ENCODE data around the gene SLX9.

Gene SLX9

GRCh38 chr21:44987886-44988606 lies 48.2 kb downstream of the SLX9 start:
- no peak for TF ChIP-seq POLR2A (IDR thresholded peaks at IDR 0.05; ENCODE audit: low read length)
- TF ChIP-seq GATA1 (IDR thresholded peaks at IDR 0.05; ENCODE audit: low read depth, low read length): no peak
- no peak for DNase-seq

GRCh38 chr21:44988607-44989536 lies 49.0 kb downstream of the SLX9 start:
- no peak for DNase-seq
- TF ChIP-seq POLR2A (IDR thresholded peaks at IDR 0.05; ENCODE audit: low read length) (no peak), GATA1 (IDR thresholded peaks at IDR 0.05; ENCODE audit: low read depth, low read length) (no peak)

GRCh38 chr21:44989537-44989886 lies 49.7 kb downstream of the SLX9 start:
- TF ChIP-seq POLR2A (IDR thresholded peaks at IDR 0.05; ENCODE audit: low read length): no peak
- TF ChIP-seq GATA1 (IDR thresholded peaks at IDR 0.05; ENCODE audit: low read depth, low read length): no peak

GRCh38 chr21:44989943-44990780 lies 50.3 kb downstream of the SLX9 start:
- TF ChIP-seq POLR2A (IDR thresholded peaks at IDR 0.05; ENCODE audit: low read length): no peak
- no peak for DNase-seq

More at GRCh38 chr21:44989537-44989886, 49.7 kb downstream of the SLX9 start:
- DNase-seq: no peak

- TF ChIP-seq POLR2A (IDR thresholded peaks at IDR 0.05; ENCODE audit: low read length): no peak
- no peak for TF ChIP-seq GATA1 (IDR thresholded peaks at IDR 0.05; ENCODE audit: low read depth, low read length)
- DNase-seq: no peak
Observed at GRCh38 chr21:44990921-44991320, 51.1 kb downstream of the SLX9 start.

- TF ChIP-seq POLR2A (IDR thresholded peaks at IDR 0.05; ENCODE audit: low read length) (no peak), GATA1 (IDR thresholded peaks at IDR 0.05; ENCODE audit: low read depth, low read length) (no peak)
- DNase-seq: no peak
Observed at GRCh38 chr21:44991538-44992483, 52.0 kb downstream of the SLX9 start.

GRCh38 chr21:44992608-44993031 lies 52.8 kb downstream of the SLX9 start:
- no peak for DNase-seq
- TF ChIP-seq POLR2A (IDR thresholded peaks at IDR 0.05; ENCODE audit: low read length): no peak
- no peak for TF ChIP-seq GATA1 (IDR thresholded peaks at IDR 0.05; ENCODE audit: low read depth, low read length)

GRCh38 chr21:44993321-44994046 lies 53.7 kb downstream of the SLX9 start:
- no peak for DNase-seq
- TF ChIP-seq POLR2A (IDR thresholded peaks at IDR 0.05; ENCODE audit: low read length): no peak
- no peak for TF ChIP-seq GATA1 (IDR thresholded peaks at IDR 0.05; ENCODE audit: low read depth, low read length)

GRCh38 chr21:44994047-44994694 lies 54.3 kb downstream of the SLX9 start:
- no peak for DNase-seq
- no peak for TF ChIP-seq POLR2A (IDR thresholded peaks at IDR 0.05; ENCODE audit: low read length)
- TF ChIP-seq GATA1 (IDR thresholded peaks at IDR 0.05; ENCODE audit: low read depth, low read length): no peak

- TF ChIP-seq GATA1 (IDR thresholded peaks at IDR 0.05; ENCODE audit: low read depth, low read length) (no peak), POLR2A (IDR thresholded peaks at IDR 0.05; ENCODE audit: low read length) (no peak)
- no peak for DNase-seq
Observed at GRCh38 chr21:44994695-44995342, 55.0 kb downstream of the SLX9 start.

- TF ChIP-seq POLR2A (IDR thresholded peaks at IDR 0.05; ENCODE audit: low read length) (no peak), GATA1 (IDR thresholded peaks at IDR 0.05; ENCODE audit: low read depth, low read length) (no peak)
Observed at GRCh38 chr21:44995343-44995941, 55.6 kb downstream of the SLX9 start.

More at GRCh38 chr21:44995343-44995941, 55.6 kb downstream of the SLX9 start:
- DNase-seq: no peak

All from erythroblast (primary cell).